GM12864 (cell line): ENCODE data around the gene SULT1C2.

Source experiments
- DNase-seq: peaks from one replicate; pipeline ENCODE4 v3.0.0-alpha.2; 2011; ENCODE audit warnings: low read depth
- H3K4me3 ChIP-seq: 2 replicates; pipeline ENCODE4 v1.5.1; 2011; ENCODE audit warnings: mild to moderate bottlenecking, low read depth, low read length, control low read depth
- CTCF ChIP-seq: IDR thresholded peaks from 2 replicates; pipeline ENCODE4 v1.5.1; 2011; ENCODE audit warnings: low read depth, mild to moderate bottlenecking, moderate library complexity, low read length, control low read depth, inconsistent platforms; ENCODE audit errors: missing control alignments

The SULT1C2 gene

GRCh38 chr2:108288534-108289106 lies at the start of gene SULT1C2:
SULT1C2 (plus strand) TSS chr2:108288895; CDS start chr2:108293668, 4,773 bp downstream.
- H3K4me3 ChIP-seq: no peak within 1 kb of the TSS
- TF ChIP-seq CTCF: no peak
- DNase-seq: no peak

- no peak for TF ChIP-seq CTCF
- DNase-seq: no peak
Observed at GRCh38 chr2:108239786-108240185, 48.9 kb upstream of the SULT1C2 start, which contains the start of gene SULT1C3. SULT1C3 (plus strand) TSS chr2:108239968; CDS start chr2:108247195, 7,227 bp downstream.

GRCh38 chr2:108240966-108241365 lies 47.7 kb upstream of the SULT1C2 start:
- DNase-seq: no peak
- no peak for TF ChIP-seq CTCF
- no peak overlapping the region for H3K4me3 ChIP-seq

More at GRCh38 chr2:108239786-108240185, 48.9 kb upstream of the SULT1C2 start, which contains the start of gene SULT1C3:
- no peak within 1 kb of the TSS for H3K4me3 ChIP-seq

GRCh38 chr2:108243566-108243965 lies 45.1 kb upstream of the SULT1C2 start:
- H3K4me3 ChIP-seq: no peak overlapping the region
- no peak for DNase-seq
- TF ChIP-seq CTCF: no peak

GRCh38 chr2:108244667-108245414 lies 43.9 kb upstream of the SULT1C2 start:
- TF ChIP-seq CTCF: no peak
- no peak overlapping the region for H3K4me3 ChIP-seq
- no peak for DNase-seq

- H3K4me3 ChIP-seq: no peak overlapping the region
- DNase-seq: no peak
- TF ChIP-seq CTCF: no peak
Observed at GRCh38 chr2:108253106-108253505, 35.6 kb upstream of the SULT1C2 start.
